ENCODE measurements around the gene GPX8.

GRCh38 chr5:55160493-55161209, 680 bp downstream of the GPX8 start:
- no peak for TF ChIP-seq CTCF (IDR thresholded peaks at IDR 0.05)
- TF ChIP-seq USF2 (IDR thresholded peaks at IDR 0.05): no peak
- no peak for TF ChIP-seq KDM1A (IDR thresholded peaks at IDR 0.05; ENCODE audit: low read depth)
- TF ChIP-seq E2F6 (IDR thresholded peaks at IDR 0.05; ENCODE audit: borderline replicate concordance, low read depth): no peak
- no peak for TF ChIP-seq RCOR1 (IDR thresholded peaks at IDR 0.05; ENCODE audit: low read depth, low read length)
- no peak for TF ChIP-seq ZFP36 (IDR thresholded peaks at IDR 0.05; ENCODE audit: borderline replicate concordance, partially characterized antibody)
- TF ChIP-seq ELK1 (IDR thresholded peaks at IDR 0.05; ENCODE audit: low read depth, low read length): no peak
- no peak for TF ChIP-seq ESRRA (IDR thresholded peaks at IDR 0.05; ENCODE audit: borderline replicate concordance, low read length)
- TF ChIP-seq EP300 (IDR thresholded peaks at IDR 0.05): no peak
- no peak for TF ChIP-seq CHD2 (IDR thresholded peaks at IDR 0.05; ENCODE audit: low read length, partially characterized antibody)
- peak; percentile 39; the same call in 1 of the 2 replicates for TF ChIP-seq MAX (IDR thresholded peaks at IDR 0.05)
- no peak for TF ChIP-seq POLR2AphosphoS2 (conservative IDR thresholded peaks at IDR 0.05; ENCODE audit: low read length)
- TF ChIP-seq POLR2A (IDR thresholded peaks at IDR 0.05; ENCODE audit: low read length): 0 out of 2 replicates have a peak, but pooled peaks have one; percentile 20
